K562 (cell line): ENCODE measurements around the gene B9D2. TPM values are rescaled to one million over a fixed set of nuclear protein-coding genes. Genes with fewer than 3 reads are reported as not detected.

Experiments
- ARID2 ChIP-seq: fragments of 450-650 bp; IDR thresholded peaks from 2 replicates; pipeline ENCODE4 v1.6.1; 2017; ENCODE audit warnings: antibody characterized with exemption, mild to moderate bottlenecking
- ELF1 ChIP-seq: fragments of 200-800 bp; sonication (Bioruptor generic); IDR thresholded peaks from 2 replicates; pipeline ENCODE4 v1.6.1; 2016; ENCODE audit warnings: missing genetic modification characterization, missing compliant biosample characterization
- ELF2 ChIP-seq: fragments of 250-450 bp; sonication (Bioruptor Pico); IDR thresholded peaks from 2 replicates; pipeline ENCODE4 v1.5.0; 2021; ENCODE audit warnings: mild to moderate bottlenecking
- ETV6 ChIP-seq, 3 experiments: fragments of 150-350 bp in 1 of 3; sonication (generic) in 1 of 3; formaldehyde crosslinking in 1 of 3; IDR thresholded peaks; 2 replicates each; pipeline versions ENCODE4 v1.6.1 to v1.8.0; 2014 to 2022; ENCODE audit warnings: borderline replicate concordance in 2 of 3, low read depth in 2 of 3, antibody characterized with exemption in 1 of 3, low read length in 1 of 3, mild to moderate bottlenecking in 1 of 3, missing genetic modification reagents in 1 of 3
- HMGN3 ChIP-seq: IDR thresholded peaks from 2 replicates; pipeline ENCODE4 v1.6.1; 2011; ENCODE audit warnings: borderline replicate concordance, low read depth, mild to moderate bottlenecking, mixed read lengths, low read length; ENCODE audit not compliant: insufficient read length; ENCODE audit errors: extremely low read depth
- KDM2B ChIP-seq: fragments of 250-450 bp; sonication (Bioruptor Pico); IDR thresholded peaks from 2 replicates; pipeline ENCODE4 v1.8.0; 2021; ENCODE audit warnings: mild to moderate bottlenecking, moderate library complexity
- MAZ ChIP-seq, 2 experiments: fragments of 450-650 bp in 1 of 2; sonication (generic) in 1 of 2; formaldehyde crosslinking; IDR thresholded peaks in 1 of 2; conservative IDR thresholded peaks in 1 of 2; 2 replicates each; pipeline versions ENCODE4 v1.4.0 to v1.5.0; 2020; ENCODE audit warnings: mild to moderate bottlenecking in 1 of 2, missing genetic modification reagents in 1 of 2
- MXI1 ChIP-seq: IDR thresholded peaks from 2 replicates; pipeline ENCODE4 v1.6.1; 2011; ENCODE audit warnings: low read depth, mild to moderate bottlenecking, improper control_type of control experiment, low read length
- MYC ChIP-seq, 2 experiments: fragments of 250-450 bp in 1 of 2; sonication (Bioruptor Pico) in 1 of 2; IDR thresholded peaks; 2 replicates each; pipeline versions ENCODE4 v1.5.1 to v1.6.1; 2012 to 2021; ENCODE audit warnings: low read depth in 2 of 2, borderline replicate concordance in 1 of 2, improper control_type of control experiment in 1 of 2, low read length in 1 of 2, mild to moderate bottlenecking in 1 of 2, moderate library complexity in 1 of 2
- POLR2H ChIP-seq: IDR thresholded peaks from 2 replicates; pipeline ENCODE4 v1.6.1; 2016; ENCODE audit warnings: missing genetic modification characterization, low read depth, mild to moderate bottlenecking, control low read depth, missing compliant biosample characterization, moderate library complexity
- RBM25 ChIP-seq: fragments of 200-400 bp; formaldehyde crosslinking; IDR thresholded peaks from 2 replicates; pipeline ENCODE4 v1.6.1; 2018; ENCODE audit warnings: low read length, low read depth, moderate library complexity; ENCODE audit not compliant: severe bottlenecking
- RCOR1 ChIP-seq, 2 experiments: IDR thresholded peaks; 2 replicates each; pipeline ENCODE4 v1.6.1; 2012; ENCODE audit warnings: low read depth in 2 of 2, low read length in 2 of 2, borderline replicate concordance in 1 of 2, improper control_type of control experiment in 1 of 2
- SLC30A9 ChIP-seq: fragments of 250-450 bp; sonication (Bioruptor Pico); IDR thresholded peaks from 2 replicates; pipeline ENCODE4 v1.8.0; 2022; ENCODE audit warnings: mild to moderate bottlenecking, moderate library complexity
- SMARCE1 ChIP-seq: fragments of 450-650 bp; IDR thresholded peaks from 2 replicates; pipeline ENCODE4 v1.7.1; 2016; ENCODE audit warnings: mild to moderate bottlenecking
- ZBTB7A ChIP-seq: IDR thresholded peaks from 2 replicates; pipeline ENCODE4 v1.6.1; 2011; ENCODE audit warnings: low read depth, mild to moderate bottlenecking, low read length, moderate library complexity, borderline replicate concordance; ENCODE audit not compliant: control insufficient read depth
- ZNF175 ChIP-seq: fragments of 200-800 bp; sonication (Bioruptor generic); IDR thresholded peaks from 2 replicates; pipeline ENCODE4 v1.6.1; 2016; ENCODE audit warnings: low read depth, mild to moderate bottlenecking, missing genetic modification characterization, missing compliant biosample characterization
- ZNF24 ChIP-seq: fragments of 450-650 bp; IDR thresholded peaks from 2 replicates; pipeline ENCODE4 v1.6.1; 2016
- ZNF436 ChIP-seq: fragments of 250-450, 450-650 bp; sonication (Bioruptor Pico); formaldehyde crosslinking; IDR thresholded peaks from 2 replicates; pipeline ENCODE4 v1.7.0; 2020; ENCODE audit warnings: mild to moderate bottlenecking
- ZNF76 ChIP-seq: fragments of 250-450 bp; sonication (Bioruptor Pico); IDR thresholded peaks from 2 replicates; pipeline ENCODE4 v1.4.0; 2020; ENCODE audit warnings: mild to moderate bottlenecking, moderate library complexity, borderline replicate concordance
- ZNF766 ChIP-seq: fragments of 200-800 bp; sonication (Bioruptor generic); conservative IDR thresholded peaks from 2 replicates; pipeline ENCODE4 v1.6.1; 2016; ENCODE audit warnings: missing genetic modification characterization, missing compliant biosample characterization
- polyA plus RNA-seq, 8 experiments: library from polyadenylated mRNA; depleted of rRNA in 4 of 8; stranded (reverse) in 5 of 8; unstranded in 3 of 8; fragments of >200 nt; fragmentation: Nextera tagmentation in 2 of 8; fragmentation: Illumina TruSeq in 1 of 8; extraction: Ambion mirVana in 2 of 8; extraction: Trizol in 1 of 8; gene quantifications; 2 replicates each; pipeline versions ENCODE4 v1.2.1 to v1.2.3, GENCODE V29; 2011 to 2014; ENCODE audit warnings: inconsistent platforms in 1 of 8, missing spikeins in 1 of 8
- total RNA-seq, 7 experiments: library from RNA; depleted of rRNA in 6 of 7; stranded (reverse); fragments of >200 nt in 6 of 7; fragmentation: Illumina TruSeq in 2 of 7; extraction: Trizol in 2 of 7; gene quantifications; 2 replicates each; pipeline versions ENCODE4 v1.2.1 to v1.2.3, GENCODE V29; 2011 to 2021; ENCODE audit warnings: low replicate concordance in 1 of 7
- TF ChIP-seq, protein P1 (sequence below): IDR thresholded peaks from 3 replicates; pipeline ENCODE4 v1.6.1; 2011; ENCODE audit warnings: borderline replicate concordance, mild to moderate bottlenecking, moderate library complexity; ENCODE audit not compliant: insufficient read length; ENCODE audit errors: extremely low read depth
- TF ChIP-seq, protein P2 (sequence below): sonication (generic); formaldehyde crosslinking; IDR thresholded peaks from 2 replicates; pipeline ENCODE4 v1.9.0; 2022; ENCODE audit warnings: mild to moderate bottlenecking, missing genetic modification reagents

Gene B9D2
- total and polyA plus RNA-seq, 9 of the 15 experiments (the other 6 are each of a cell fraction or from before 2014, with no cell fraction given): 0.83 to 6.9 (median 2.8) TPM

GRCh38 chr19:41352609-41353465 is 11.1 kb downstream of the B9D2 start (continued):
- TF ChIP-seq POLR2H (tag): no peak
- no peak for TF ChIP-seq ZNF175
- no peak for TF ChIP-seq ZNF766 (CRISPR knock-in tag)
- peak; percentile 65 for TF ChIP-seq ELF1 (tag)
- TF ChIP-seq ZBTB7A: peak; percentile 92
- peak; percentile 95 for TF ChIP-seq MYC (IDR thresholded peaks at IDR 0.05; ENCODE audit: low read depth, low read length)
- TF ChIP-seq MYC (CRISPR knock-in tag; IDR thresholded peaks at IDR 0.05; ENCODE audit: borderline replicate concordance, low read depth): peak; percentile 87; the same call in 1 of the 2 replicates
- TF ChIP-seq RCOR1 (IDR thresholded peaks at IDR 0.05; ENCODE audit: borderline replicate concordance in 1 of 2, low read depth in 2 of 2, low read length in 2 of 2): peak in 1 of 2 experiments; percentile 39; a peak in 1 of 4 replicates
- TF ChIP-seq, protein P1, sequence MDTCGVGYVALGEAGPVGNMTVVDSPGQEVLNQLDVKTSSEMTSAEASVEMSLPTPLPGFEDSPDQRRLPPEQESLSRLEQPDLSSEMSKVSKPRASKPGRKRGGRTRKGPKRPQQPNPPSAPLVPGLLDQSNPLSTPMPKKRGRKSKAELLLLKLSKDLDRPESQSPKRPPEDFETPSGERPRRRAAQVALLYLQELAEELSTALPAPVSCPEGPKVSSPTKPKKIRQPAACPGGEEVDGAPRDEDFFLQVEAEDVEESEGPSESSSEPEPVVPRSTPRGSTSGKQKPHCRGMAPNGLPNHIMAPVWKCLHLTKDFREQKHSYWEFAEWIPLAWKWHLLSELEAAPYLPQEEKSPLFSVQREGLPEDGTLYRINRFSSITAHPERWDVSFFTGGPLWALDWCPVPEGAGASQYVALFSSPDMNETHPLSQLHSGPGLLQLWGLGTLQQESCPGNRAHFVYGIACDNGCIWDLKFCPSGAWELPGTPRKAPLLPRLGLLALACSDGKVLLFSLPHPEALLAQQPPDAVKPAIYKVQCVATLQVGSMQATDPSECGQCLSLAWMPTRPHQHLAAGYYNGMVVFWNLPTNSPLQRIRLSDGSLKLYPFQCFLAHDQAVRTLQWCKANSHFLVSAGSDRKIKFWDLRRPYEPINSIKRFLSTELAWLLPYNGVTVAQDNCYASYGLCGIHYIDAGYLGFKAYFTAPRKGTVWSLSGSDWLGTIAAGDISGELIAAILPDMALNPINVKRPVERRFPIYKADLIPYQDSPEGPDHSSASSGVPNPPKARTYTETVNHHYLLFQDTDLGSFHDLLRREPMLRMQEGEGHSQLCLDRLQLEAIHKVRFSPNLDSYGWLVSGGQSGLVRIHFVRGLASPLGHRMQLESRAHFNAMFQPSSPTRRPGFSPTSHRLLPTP: peak; percentile 58
- TF ChIP-seq, protein P2, sequence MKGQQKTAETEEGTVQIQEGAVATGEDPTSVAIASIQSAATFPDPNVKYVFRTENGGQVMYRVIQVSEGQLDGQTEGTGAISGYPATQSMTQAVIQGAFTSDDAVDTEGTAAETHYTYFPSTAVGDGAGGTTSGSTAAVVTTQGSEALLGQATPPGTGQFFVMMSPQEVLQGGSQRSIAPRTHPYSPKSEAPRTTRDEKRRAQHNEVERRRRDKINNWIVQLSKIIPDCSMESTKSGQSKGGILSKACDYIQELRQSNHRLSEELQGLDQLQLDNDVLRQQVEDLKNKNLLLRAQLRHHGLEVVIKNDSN (CRISPR knock-in tag): peak; percentile 50
- 0 out of 2 replicates have a peak, but pooled peaks have one; percentile 15 for TF ChIP-seq SMARCE1
- peak; percentile 54 for TF ChIP-seq HMGN3
- TF ChIP-seq RBM25: peak; percentile 98
- TF ChIP-seq ZNF24: no peak
- no peak for TF ChIP-seq ZNF76 (CRISPR knock-in tag)
- TF ChIP-seq SLC30A9 (CRISPR knock-in tag): no peak
- TF ChIP-seq ARID2: 0 out of 2 replicates have a peak, but pooled peaks have one; percentile 41
- peak; percentile 57 for TF ChIP-seq ELF2 (CRISPR knock-in tag)
- peak; percentile 61; the same call in 1 of the 2 replicates for TF ChIP-seq MXI1
- TF ChIP-seq ZNF436 (CRISPR knock-in tag): peak; percentile 95
- 0 out of 2 replicates have a peak, but pooled peaks have one; percentile 17 for TF ChIP-seq KDM2B
- peak; percentile 76 to 93 for TF ChIP-seq MAZ (CRISPR knock-in tag; conservative IDR thresholded peaks at IDR 0.05 in 1 of 2, IDR thresholded peaks at IDR 0.05 in 1 of 2)
- TF ChIP-seq ETV6 (IDR thresholded peaks at IDR 0.05; ENCODE audit: borderline replicate concordance in 1 of 2, low read depth in 2 of 2, low read length in 1 of 2): peak in 1 of 2 experiments; percentile 36; a peak in 1 of 4 replicates
- TF ChIP-seq ETV6 (CRISPR knock-in tag; IDR thresholded peaks at IDR 0.05; ENCODE audit: borderline replicate concordance): no peak
